HG03342 (cell line): ENCODE results near the gene TP73.

Experiments
- ATAC-seq: cut with Tn5 transposase; IDR thresholded peaks from one replicate; pipeline ENCODE4 v1.9.1; 2021; ENCODE audit warnings: mild to moderate bottlenecking, moderate library complexity; ENCODE audit not compliant: unreplicated experiment

Gene TP73

DNA sequence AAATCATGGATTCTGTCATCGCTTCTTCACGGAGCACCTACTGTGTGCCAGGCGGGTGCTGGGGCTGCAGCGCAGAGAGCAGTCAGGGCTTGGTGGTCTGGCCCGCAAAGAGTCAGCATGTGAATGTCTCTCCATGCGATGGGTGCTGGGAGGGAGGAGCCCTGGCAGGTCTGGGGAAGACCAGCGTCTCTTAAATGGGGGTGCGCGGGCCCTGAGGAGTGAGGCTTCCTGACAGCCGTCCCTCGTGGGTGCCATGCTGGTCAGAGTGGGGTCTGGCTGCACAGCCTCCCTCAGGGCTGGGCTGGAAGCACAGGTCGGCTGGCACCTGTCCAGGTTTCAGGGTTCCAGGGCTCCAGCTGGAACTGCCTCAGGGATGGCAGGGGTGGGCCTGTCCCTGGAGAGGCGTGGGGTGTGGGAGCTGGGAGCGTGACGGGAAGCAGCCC lies 18.5 kb downstream of the TP73 start:
- no peak for ATAC-seq

DNA sequence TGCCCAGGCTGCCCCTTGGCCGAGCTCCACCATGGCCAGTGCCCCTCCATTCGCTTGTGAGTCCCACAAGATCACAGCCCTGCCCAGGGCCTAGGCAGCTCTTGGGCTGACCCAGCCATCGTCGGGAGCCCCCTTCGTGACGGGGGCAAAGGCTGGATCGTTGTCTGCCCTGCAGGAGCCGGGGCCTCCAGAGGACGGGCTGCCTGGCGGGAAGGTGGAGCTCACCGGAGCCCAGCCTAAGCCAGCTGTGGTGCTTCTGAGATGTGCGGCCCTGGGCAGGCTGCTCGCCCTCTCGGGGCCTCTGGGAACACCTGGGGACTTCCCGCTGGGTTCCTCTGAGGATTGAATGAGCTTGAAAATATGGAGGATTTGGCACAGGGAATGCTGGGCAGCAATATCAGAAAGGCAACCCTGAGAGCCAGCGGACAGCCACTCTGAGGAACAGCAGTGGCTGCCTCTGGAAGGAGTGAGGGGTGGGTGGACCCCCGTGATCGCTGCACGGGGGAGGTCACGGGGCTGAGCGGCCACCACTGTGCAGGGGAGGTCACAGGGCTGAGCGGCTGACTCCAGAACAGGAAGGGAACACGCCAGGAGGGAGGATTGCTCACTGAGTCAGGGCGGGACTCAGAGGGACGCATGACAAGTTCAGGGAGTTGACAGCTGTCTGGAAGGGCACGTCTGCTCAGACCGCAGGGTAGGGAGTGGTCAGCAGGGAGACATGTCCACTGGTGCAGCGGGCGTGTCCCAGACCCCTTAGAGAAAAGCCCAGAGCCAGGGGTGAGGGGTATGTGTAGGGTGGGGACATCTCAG lies 19.3 kb downstream of the TP73 start:
- ATAC-seq: no peak

DNA sequence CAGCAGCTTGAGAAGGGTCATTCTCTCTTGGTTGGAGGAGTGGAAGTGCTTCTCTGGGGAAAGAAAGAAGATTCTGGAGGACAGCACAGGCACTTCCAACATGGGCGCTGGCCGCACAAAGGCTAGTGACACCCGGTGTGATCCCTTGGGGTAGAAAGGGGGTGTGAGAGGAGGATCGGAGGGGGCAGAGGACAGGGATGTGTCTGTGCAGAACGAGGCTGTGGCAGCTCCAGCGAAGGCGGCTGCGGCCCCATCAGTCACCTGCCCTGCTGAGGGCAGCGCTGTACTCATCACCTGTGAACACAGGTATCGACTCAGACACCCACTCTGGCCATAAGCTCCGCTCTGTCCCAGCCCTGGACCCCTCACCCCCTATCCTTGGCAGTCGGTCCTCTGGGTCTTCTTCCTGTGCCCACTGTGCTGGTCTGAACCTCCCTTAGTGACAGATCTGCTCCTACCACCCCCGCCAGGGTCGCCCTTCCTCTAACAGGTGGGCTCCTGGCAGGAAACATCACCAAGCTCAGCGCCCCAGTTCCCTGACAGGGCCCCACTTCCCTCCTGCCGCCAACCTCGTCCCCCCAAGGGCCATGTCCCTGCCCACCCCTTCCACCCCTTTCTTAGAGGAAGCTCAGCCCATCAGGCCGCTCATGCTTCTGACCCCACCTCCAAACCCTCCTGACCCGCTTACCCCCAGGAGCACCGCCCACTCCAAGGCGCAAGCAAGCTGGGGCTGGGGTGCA lies 20.1 kb downstream of the TP73 start:
- no peak for ATAC-seq

DNA sequence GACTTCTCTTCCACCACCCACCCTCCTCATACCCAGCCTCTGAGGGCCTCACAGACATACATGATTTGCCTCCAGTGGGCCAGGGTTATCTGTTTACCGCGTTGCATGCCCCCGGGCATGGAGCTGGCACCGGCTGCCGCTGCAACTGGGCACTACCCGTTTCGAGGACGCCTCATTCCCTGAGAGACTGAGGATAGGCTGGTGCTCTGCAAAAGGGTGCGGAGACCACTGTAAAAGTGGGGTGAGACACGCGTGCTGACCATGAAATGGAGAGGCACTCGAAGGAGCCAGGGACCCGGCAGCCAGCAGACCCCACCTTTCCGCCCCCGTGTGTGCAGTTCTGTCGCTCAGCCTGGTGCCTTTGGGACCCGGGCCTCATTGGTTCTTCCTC lies 20.6 kb downstream of the TP73 start:
- ATAC-seq: no peak

DNA sequence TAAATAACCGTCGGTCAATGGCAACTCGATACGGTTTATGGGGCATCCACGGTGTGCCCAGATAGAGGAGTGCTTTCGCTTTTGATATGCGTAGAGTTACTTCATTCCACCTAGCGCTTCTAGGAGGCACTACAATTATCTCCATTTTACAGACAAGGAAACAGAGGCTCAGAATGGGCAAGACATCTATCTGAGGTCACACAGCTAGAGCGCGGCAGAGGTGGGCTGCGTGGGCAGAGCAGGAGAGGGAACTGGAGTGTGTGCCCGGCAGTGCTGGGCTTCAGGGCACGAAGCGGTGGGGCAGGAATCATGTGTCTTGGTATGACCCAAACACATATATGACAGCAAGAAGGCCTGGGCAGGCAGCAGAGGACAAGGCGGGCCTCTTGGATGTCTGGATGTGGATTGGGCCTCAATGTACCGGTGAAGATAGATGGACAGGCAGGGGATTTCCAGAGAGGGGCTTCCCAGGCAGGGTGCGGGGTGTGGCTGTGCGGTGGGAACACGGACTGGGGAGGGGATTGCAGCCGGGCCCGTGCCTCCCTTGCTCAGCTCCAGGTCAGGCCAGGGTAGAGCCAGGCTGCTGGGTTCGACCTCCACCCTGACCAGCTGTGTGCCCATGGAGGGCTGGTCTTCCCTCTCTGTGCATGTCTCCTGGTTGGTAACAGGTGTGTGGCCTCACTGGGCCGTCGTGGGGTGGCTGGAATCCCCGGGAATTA lies 21.2 kb downstream of the TP73 start:
- no peak for ATAC-seq

DNA sequence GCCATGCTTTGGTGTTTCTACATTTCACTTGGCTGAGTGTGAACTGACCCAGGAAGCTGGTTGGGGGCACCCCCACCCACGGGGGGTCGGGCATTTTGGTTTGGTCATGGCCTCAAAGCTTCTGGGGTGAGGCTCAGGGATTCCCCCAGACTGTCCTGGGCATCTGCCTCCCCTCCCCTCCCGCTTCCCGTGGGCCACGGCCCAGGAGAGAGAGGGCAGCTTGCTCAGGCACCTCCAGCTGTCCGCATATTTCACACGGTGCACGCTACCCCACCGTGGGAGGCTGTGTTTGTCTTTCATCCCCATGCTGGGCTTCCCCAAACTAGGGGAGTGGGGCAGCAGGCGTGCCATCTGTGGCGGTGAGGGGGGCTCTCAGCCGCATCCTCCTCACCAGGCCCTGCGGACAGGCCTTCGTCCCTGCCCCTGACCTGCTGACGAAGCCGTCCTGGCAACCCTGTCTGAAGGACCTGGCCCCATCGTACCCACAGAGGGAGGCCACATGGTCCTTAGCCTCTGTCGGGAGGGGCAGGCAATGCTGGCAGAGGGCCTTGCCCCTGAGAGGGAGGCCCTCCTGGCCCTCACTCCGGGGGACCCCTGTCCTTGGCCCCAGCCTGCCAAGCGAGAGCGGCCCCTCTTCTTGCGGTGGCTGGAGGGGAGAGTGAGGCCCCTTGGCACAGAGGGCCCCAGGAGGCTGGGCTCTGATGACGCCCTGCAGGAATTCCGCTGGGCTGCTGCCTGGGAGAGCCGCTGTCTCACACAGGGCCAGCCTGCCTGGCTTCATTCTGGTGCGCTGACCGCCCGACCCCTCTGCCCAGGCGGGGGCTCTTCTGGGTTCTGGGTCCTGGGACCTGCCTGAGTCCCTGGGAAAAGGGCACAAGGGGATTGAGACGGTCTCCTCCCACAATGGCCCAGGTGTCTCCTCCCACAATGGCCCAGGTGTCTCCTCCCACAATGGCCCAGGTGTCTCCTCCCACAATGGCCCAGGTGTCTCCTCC lies 22.1 kb downstream of the TP73 start:
- no peak for ATAC-seq

GRCh38 chr1:3675436-3675835 lies 23.1 kb downstream of the TP73 start:
- ATAC-seq: no peak

GRCh38 chr1:3676581-3677470 lies 24.5 kb downstream of the TP73 start:
- ATAC-seq: peak; percentile 62

DNA sequence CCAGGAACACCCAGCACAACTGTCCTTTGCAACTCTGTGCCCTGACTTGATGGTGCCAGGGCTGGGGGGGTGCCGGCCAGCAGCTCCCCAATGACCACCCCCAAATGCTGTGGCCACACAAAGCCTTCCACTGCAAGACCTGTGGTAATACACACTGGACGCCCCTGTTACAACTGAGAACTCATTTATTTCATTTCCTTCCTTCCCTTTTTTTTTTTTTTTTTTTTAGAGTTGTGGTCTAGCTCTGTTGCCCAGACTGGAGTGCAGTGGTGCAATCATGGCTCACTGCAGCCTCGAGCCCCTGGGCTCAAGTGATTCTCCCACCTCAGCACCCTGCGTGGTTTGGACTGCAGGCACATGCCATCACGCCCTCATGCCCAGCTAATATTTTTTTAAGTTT lies 25.2 kb downstream of the TP73 start:
- ATAC-seq: peak; percentile 5

- ATAC-seq: no peak
Observed at GRCh38 chr1:3678361-3679097, 26.2 kb downstream of the TP73 start.

DNA sequence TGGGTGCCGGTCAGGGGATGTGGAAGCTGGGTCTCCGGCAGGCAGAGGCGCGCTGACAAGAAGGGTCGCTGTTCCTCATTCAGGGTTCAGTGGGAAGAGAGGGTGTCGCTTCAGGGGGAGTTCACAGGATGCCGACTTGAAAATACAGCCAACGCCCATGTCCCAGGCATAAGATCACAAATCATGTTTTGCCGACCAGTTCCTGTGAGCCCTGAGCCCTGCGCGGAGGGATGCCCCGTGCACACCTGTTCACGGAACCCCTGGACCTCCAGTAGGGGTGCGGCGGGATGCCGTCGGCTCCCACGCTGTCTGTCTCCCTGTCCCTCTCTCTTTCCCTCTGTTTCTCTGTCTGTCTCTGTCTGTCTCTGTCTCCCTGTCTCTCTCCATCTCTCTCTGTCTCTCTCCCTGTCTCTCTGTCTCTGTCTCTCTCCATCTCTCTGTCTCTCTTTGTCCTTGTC lies 26.8 kb downstream of the TP73 start:
- no peak for ATAC-seq

- ATAC-seq: no peak
Observed at GRCh38 chr1:3679799-3680453, 27.6 kb downstream of the TP73 start.

GRCh38 chr1:3680488-3681230 lies 28.3 kb downstream of the TP73 start:
- ATAC-seq: no peak

- no peak for ATAC-seq
Observed at GRCh38 chr1:3681231-3681897, 29.0 kb downstream of the TP73 start.

GRCh38 chr1:3681898-3682806 lies 29.8 kb downstream of the TP73 start:
- no peak for ATAC-seq

DNA sequence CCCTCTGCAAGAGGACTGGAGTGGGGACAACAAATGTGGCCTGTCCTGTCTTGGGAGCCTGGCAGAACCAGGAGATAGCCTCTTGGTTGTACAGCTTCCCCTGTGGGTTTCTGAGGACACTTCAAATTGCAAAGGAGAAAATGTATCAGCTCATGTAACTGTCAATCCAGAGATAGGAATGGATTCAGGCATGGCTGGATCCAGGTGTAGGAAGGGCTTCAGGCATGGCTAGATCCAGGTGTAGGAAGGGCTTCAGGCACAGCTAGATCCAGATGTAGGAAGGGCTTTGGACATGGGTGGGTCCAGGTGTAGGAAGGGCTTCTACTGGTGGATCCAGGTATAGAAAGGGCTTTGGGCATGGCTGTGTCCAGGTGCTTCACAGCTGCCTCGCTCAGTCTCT lies 30.9 kb downstream of the TP73 start:
- ATAC-seq: no peak
